ENCODE measurements around the gene TRMT61B.

DNA sequence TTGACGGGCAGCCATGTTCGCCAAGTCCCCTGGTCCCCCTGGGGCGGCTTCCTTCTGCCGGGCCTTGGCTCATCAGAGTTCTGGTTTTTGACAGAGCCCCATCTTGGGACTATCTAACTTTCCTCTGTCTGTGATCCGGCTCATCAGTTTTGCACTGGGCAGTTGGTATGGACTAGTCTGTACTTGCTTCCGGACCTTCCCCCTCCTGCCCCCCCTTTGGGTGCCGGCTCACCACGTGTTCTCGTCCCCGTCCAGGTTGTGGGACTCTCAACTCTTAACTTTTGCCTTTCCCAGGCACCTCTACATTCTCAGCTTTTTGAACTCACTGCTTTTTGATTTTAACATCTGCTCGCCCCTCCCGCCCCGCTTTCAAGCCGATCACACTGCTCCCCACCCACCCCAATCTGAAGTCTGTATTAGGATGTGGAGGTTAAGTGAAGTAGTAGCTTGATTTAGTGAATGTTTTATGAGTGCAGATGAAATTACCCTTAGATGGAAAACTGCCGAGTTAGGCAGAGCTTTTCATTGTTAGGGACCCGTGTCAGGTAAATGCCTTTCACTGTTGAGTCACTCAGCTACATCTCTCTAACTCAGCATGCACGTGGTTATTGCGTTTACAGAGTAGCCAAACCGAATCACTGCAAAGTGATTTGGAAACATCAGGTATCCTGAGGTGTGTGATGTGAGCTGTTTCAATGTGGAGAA, 25.2 kb upstream of the TRMT61B start:
- TF ChIP-seq YY1 (IDR thresholded peaks at IDR 0.05; ENCODE audit: insufficient read depth, insufficient replicate concordance, low read depth, low read length), result no peak
- 0 out of 2 replicates have a peak, but pooled peaks have one; percentile 4 for TF ChIP-seq BCL6 (CRISPR knock-in tag; IDR thresholded peaks at IDR 0.05)
- TF ChIP-seq, protein P1, sequence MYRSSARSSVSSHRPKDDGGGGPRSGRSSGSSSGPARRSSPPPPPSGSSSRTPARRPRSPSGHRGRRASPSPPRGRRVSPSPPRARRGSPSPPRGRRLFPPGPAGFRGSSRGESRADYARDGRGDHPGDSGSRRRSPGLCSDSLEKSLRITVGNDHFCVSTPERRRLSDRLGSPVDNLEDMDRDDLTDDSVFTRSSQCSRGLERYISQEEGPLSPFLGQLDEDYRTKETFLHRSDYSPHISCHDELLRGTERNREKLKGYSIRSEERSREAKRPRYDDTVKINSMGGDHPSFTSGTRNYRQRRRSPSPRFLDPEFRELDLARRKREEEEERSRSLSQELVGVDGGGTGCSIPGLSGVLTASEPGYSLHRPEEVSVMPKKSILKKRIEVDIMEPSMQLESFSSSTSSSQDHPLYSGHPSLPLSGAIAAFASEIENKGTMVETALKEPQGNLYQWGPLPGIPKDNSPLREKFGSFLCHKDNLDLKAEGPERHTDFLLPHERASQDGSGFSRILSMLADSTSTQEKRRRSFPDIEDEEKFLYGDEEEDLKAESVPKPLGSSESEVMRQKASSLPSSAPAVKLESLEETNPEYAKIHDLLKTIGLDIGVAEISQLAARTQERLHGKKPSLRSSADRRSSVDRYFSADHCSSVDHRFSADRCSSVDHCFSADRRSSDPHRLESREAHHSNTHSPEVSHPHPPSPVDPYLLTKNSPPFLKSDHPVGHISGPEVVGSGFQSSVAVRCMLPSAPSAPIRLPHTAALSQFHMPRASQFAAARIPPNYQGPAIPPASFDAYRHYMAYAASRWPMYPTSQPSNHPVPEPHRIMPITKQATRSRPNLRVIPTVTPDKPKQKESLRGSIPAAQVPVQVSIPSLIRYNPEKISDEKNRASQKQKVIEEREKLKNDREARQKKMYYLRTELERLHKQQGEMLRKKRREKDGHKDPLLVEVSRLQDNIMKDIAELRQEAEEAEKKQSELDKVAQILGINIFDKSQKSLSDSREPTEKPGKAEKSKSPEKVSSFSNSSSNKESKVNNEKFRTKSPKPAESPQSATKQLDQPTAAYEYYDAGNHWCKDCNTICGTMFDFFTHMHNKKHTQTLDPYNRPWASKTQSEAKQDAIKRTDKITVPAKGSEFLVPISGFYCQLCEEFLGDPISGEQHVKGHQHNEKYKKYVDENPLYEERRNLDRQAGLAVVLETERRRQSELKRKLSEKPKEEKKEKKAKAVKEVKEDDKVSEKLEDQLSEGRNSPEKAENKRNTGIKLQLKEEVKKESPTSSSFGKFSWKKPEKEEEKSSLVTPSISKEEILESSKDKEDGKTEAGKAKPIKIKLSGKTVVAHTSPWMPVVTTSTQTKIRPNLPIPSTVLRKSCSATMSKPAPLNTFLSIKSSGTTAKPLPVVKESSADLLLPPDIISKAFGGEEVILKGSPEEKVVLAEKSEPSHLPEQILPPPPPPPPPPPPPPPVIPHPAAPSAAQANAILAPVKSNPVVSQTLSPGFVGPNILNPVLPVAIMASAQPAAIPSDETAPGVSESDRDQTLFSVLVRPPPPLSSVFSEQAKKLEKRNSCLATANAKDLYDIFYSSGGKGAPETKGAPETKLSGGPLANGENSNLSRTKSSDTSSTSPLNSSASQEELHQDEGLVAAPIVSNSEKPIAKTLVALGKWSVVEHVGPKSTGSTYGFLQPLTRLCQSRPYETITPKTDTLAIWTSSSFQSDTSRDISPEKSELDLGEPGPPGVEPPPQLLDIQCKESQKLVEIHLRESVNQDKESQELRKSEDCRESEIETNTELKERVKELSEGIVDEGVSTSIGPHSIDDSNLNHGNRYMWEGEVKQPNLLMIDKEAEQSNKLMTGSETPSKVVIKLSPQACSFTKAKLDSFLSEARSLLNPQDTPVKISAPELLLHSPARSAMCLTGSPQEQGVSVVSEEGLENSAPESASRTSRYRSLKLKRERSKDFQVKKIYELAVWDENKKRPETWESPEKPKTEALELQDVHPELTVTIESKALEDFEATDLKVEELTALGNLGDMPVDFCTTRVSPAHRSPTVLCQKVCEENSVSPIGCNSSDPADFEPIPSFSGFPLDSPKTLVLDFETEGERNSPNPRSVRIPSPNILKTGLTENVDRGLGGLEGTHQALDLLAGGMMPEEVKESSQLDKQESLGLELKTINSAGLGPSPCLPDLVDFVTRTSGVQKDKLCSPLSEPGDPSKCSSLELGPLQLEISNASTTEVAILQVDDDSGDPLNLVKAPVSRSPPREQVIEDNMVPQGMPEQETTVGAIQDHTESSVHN (CRISPR knock-in tag; IDR thresholded peaks at IDR 0.05), result no peak
- TF ChIP-seq EZH2 (conservative IDR thresholded peaks at IDR 0.05; ENCODE audit: low read depth, low read length), result no peak
- no peak for TF ChIP-seq NR2F1 (CRISPR knock-in tag; IDR thresholded peaks at IDR 0.05)
- no peak for TF ChIP-seq ZNF841 (CRISPR knock-in tag; IDR thresholded peaks at IDR 0.05; ENCODE audit: borderline replicate concordance)
- TF ChIP-seq, protein P2, sequence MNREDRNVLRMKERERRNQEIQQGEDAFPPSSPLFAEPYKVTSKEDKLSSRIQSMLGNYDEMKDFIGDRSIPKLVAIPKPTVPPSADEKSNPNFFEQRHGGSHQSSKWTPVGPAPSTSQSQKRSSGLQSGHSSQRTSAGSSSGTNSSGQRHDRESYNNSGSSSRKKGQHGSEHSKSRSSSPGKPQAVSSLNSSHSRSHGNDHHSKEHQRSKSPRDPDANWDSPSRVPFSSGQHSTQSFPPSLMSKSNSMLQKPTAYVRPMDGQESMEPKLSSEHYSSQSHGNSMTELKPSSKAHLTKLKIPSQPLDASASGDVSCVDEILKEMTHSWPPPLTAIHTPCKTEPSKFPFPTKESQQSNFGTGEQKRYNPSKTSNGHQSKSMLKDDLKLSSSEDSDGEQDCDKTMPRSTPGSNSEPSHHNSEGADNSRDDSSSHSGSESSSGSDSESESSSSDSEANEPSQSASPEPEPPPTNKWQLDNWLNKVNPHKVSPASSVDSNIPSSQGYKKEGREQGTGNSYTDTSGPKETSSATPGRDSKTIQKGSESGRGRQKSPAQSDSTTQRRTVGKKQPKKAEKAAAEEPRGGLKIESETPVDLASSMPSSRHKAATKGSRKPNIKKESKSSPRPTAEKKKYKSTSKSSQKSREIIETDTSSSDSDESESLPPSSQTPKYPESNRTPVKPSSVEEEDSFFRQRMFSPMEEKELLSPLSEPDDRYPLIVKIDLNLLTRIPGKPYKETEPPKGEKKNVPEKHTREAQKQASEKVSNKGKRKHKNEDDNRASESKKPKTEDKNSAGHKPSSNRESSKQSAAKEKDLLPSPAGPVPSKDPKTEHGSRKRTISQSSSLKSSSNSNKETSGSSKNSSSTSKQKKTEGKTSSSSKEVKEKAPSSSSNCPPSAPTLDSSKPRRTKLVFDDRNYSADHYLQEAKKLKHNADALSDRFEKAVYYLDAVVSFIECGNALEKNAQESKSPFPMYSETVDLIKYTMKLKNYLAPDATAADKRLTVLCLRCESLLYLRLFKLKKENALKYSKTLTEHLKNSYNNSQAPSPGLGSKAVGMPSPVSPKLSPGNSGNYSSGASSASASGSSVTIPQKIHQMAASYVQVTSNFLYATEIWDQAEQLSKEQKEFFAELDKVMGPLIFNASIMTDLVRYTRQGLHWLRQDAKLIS (CRISPR knock-in tag; IDR thresholded peaks at IDR 0.05), result no peak
- TF ChIP-seq DPF2 (CRISPR knock-in tag; IDR thresholded peaks at IDR 0.05; ENCODE audit: borderline replicate concordance, low read depth), result no peak
- no peak for TF ChIP-seq NFIC (IDR thresholded peaks at IDR 0.05; ENCODE audit: low read length)
- TF ChIP-seq, protein P3, sequence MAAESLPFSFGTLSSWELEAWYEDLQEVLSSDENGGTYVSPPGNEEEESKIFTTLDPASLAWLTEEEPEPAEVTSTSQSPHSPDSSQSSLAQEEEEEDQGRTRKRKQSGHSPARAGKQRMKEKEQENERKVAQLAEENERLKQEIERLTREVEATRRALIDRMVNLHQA (CRISPR knock-in tag; IDR thresholded peaks at IDR 0.05), result no peak
- TF ChIP-seq ZNF354B (CRISPR knock-in tag; IDR thresholded peaks at IDR 0.05), result no peak
- TF ChIP-seq BHLHE40 (IDR thresholded peaks at IDR 0.05; ENCODE audit: low read length), result no peak
- TF ChIP-seq ZNF335 (CRISPR knock-in tag; IDR thresholded peaks at IDR 0.05), result no peak
- 0 out of 2 replicates have a peak, but pooled peaks have one; percentile 17 for TF ChIP-seq ZBTB21 (CRISPR knock-in tag; IDR thresholded peaks at IDR 0.05)
